K562 (cell line): ENCODE data around the gene MATN1. TPM values are rescaled to one million over a fixed set of nuclear protein-coding genes. Genes with fewer than 3 reads are reported as not detected.
A peak's percentile ranks its signal among the peaks of the same experiment; 100 is the strongest.

Source experiments
- ATAC-seq: fragments of 200-7000 bp; cut with Tn5 transposase; 3 replicates; pipeline ENCODE4 v1.9.1; 2020; ENCODE audit warnings: moderate library complexity
- BruUV-seq: library from RNA; stranded (reverse); fragments of 400-500 nt; replicated peaks from 2 replicates; lab custom pipeline; 2021; lab: Mats Ljungman, UMichigan
- CTCF ChIA-PET: fragments of 300-600 bp; formaldehyde crosslinking; extraction: SDS; loops from one replicate; lab custom pipeline; 2021; ENCODE audit warnings: low intra/inter-chr PET ratio; lab: Yijun Ruan, JAX
- POLR2A ChIA-PET: fragments of 300-600, 350-650 bp; sonication (Branson Sonifier 250); formaldehyde crosslinking; extraction: SDS; loops from one replicate; lab custom pipeline; 2021; ENCODE audit warnings: antibody characterized with exemption, inconsistent platforms; lab: Yijun Ruan, JAX
- DNase-seq, 4 experiments: peaks; one replicate each; pipeline versions ENCODE4 v3.0.0 to v3.0.0-alpha.2; 2011 to 2018; ENCODE audit warnings: low spot score in 3 of 4, mixed read lengths in 3 of 4; ENCODE audit errors: extremely low read depth in 1 of 4
- FAIRE-seq: peaks from 2 replicates; lab custom pipeline; 2011; peaks lifted over from hg19 to GRCh38; lab: Jason Lieb, UNC
- H2AFZ ChIP-seq: 2 replicates; pipeline ENCODE4 v1.6.0; 2011; ENCODE audit warnings: low read depth, low read length, control low read depth, inconsistent platforms
- H3K27ac ChIP-seq: fragments of 200-600 bp; 3 replicates; pipeline ENCODE4 v1.8.0; 2011; ENCODE audit warnings: low read depth, mild to moderate bottlenecking, control low read depth, inconsistent platforms, low read length, moderate library complexity, mixed read lengths; ENCODE audit errors: extremely low read depth
- H3K27me3 ChIP-seq, 2 experiments: fragments of 300-600 bp in 1 of 2; 2 replicates in 1 of 2; 3 replicates in 1 of 2; pipeline versions ENCODE4 v1.6.0 to v1.8.0; 2011; ENCODE audit warnings: inconsistent platforms in 2 of 2, low read length in 2 of 2, mild to moderate bottlenecking in 1 of 2, mixed read lengths in 1 of 2, moderate library complexity in 1 of 2; ENCODE audit not compliant: control insufficient read depth in 2 of 2, insufficient read depth in 2 of 2
- H3K36me3 ChIP-seq: fragments of 300-600 bp; 3 replicates; pipeline ENCODE4 v1.8.0; 2011; ENCODE audit warnings: mild to moderate bottlenecking, low read length, inconsistent platforms; ENCODE audit not compliant: control insufficient read depth, insufficient read depth
- H3K4me1 ChIP-seq, 2 experiments: fragments of 200-600 bp in 1 of 2; replicated peaks in 1 of 2; 2 replicates in 1 of 2; 3 replicates in 1 of 2; pipeline versions ENCODE4 v1.5.1 to v1.8.0; 2011; ENCODE audit warnings: inconsistent platforms in 2 of 2, low read length in 2 of 2, mild to moderate bottlenecking in 1 of 2, mixed read lengths in 1 of 2, moderate library complexity in 1 of 2; ENCODE audit not compliant: control insufficient read depth in 2 of 2, insufficient read depth in 2 of 2
- H3K4me2 ChIP-seq: 2 replicates; pipeline ENCODE4 v1.6.1; 2011; ENCODE audit warnings: low read length, control low read depth, inconsistent platforms, mixed read lengths; ENCODE audit not compliant: insufficient read depth
- H3K4me3 ChIP-seq: fragments of 200-600 bp; sonication (generic), shearing (Covaris generic); 2 replicates; pipeline ENCODE4 v1.5.1; 2016; ENCODE audit warnings: control low read depth, inconsistent platforms
- H3K79me2 ChIP-seq: fragments of 200-600 bp; 3 replicates; pipeline ENCODE4 v1.8.0; 2011; ENCODE audit warnings: low read length, inconsistent platforms; ENCODE audit not compliant: control insufficient read depth, insufficient read depth
- H3K9ac ChIP-seq, 2 experiments: 2 replicates each; pipeline versions ENCODE4 v1.6.0 to v1.6.1; 2011; ENCODE audit warnings: low read depth in 2 of 2, low read length in 2 of 2, control low read depth in 1 of 2, inconsistent platforms in 1 of 2, mild to moderate bottlenecking in 1 of 2, mixed read lengths in 1 of 2; ENCODE audit not compliant: insufficient read depth in 1 of 2
- H3K9me1 ChIP-seq: one replicate; pipeline ENCODE4 v1.6.0; 2011; ENCODE audit warnings: inconsistent platforms, mild to moderate bottlenecking, low read length, moderate library complexity; ENCODE audit not compliant: control insufficient read depth, insufficient read depth
- H3K9me3 ChIP-seq: replicated peaks from 2 replicates; pipeline ENCODE4 v1.5.1; 2011; ENCODE audit warnings: low read depth, low read length, inconsistent platforms; ENCODE audit not compliant: control insufficient read depth, insufficient read depth
- H4K20me1 ChIP-seq: replicated peaks from 2 replicates; pipeline ENCODE4 v1.6.1; 2011; ENCODE audit warnings: low read length, inconsistent platforms, mixed read lengths; ENCODE audit not compliant: control insufficient read depth, insufficient read depth
- ELF4 ChIP-seq: fragments of 450-650 bp; formaldehyde crosslinking; IDR thresholded peaks from 2 replicates; pipeline ENCODE4 v1.4.0; 2022; ENCODE audit warnings: missing genetic modification characterization
- OTX1 ChIP-seq: fragments of 450-650 bp; formaldehyde crosslinking; IDR thresholded peaks from 2 replicates; pipeline ENCODE4 v1.4.0; 2022; ENCODE audit warnings: mild to moderate bottlenecking
- SPI1 ChIP-seq: IDR thresholded peaks from 2 replicates; pipeline ENCODE4 v1.6.1; 2011; ENCODE audit warnings: low read depth, low read length, control low read depth, borderline replicate concordance
- WGBS: fragments of 100-300 bp; shearing (Covaris generic); methylation state at CpG from one replicate; pipeline ENCODE4 v1.1.6; 2016; ENCODE audit warnings: low coverage, mixed read lengths; ENCODE audit not compliant: insufficient coverage; ENCODE audit errors: missing lambda C conversion rate; 5-methylcytosine and 5-hydroxymethylcytosine counted together
- in situ Hi-C: fragments of 300-500 bp; cut with MboI; formaldehyde crosslinking; loops from 4 replicates; pipeline ENCODE4 v1.15.0; 2018; ENCODE audit warnings: inconsistent platforms, mixed read lengths
- intact Hi-C: fragments of 100-400 bp; cut with micrococcal nuclease; formaldehyde crosslinking; loops from 2 replicates; pipeline ENCODE4 v1.14.2; 2022
- polyA plus RNA-seq, 8 experiments: library from polyadenylated mRNA; depleted of rRNA in 4 of 8; stranded (reverse) in 5 of 8; unstranded in 3 of 8; fragments of >200 nt; fragmentation: Nextera tagmentation in 2 of 8; fragmentation: Illumina TruSeq in 1 of 8; extraction: Ambion mirVana in 2 of 8; extraction: Trizol in 1 of 8; gene quantifications; 2 replicates each; pipeline versions ENCODE4 v1.2.1 to v1.2.3, GENCODE V29; 2011 to 2014; ENCODE audit warnings: inconsistent platforms in 1 of 8, missing spikeins in 1 of 8
- total RNA-seq, 7 experiments: library from RNA; depleted of rRNA in 6 of 7; stranded (reverse); fragments of >200 nt in 6 of 7; fragmentation: Illumina TruSeq in 2 of 7; extraction: Trizol in 2 of 7; gene quantifications; 2 replicates each; pipeline versions ENCODE4 v1.2.1 to v1.2.3, GENCODE V29; 2011 to 2021; ENCODE audit warnings: low replicate concordance in 1 of 7
- TF ChIP-seq, protein P1 (sequence below): sonication (generic); formaldehyde crosslinking; IDR thresholded peaks from 2 replicates; pipeline ENCODE4 v1.8.0; 2023; ENCODE audit warnings: missing genetic modification reagents, mild to moderate bottlenecking, borderline replicate concordance
- TF ChIP-seq, protein P2 (sequence below): fragments of 450-650 bp; formaldehyde crosslinking; IDR thresholded peaks from 2 replicates; pipeline ENCODE4 v1.4.0; 2022; ENCODE audit warnings: missing genetic modification characterization
- TF ChIP-seq, protein P3 (sequence below): fragments of 450-650 bp; formaldehyde crosslinking; IDR thresholded peaks from 2 replicates; pipeline ENCODE4 v1.4.0; 2022; ENCODE audit warnings: missing genetic modification characterization
- TF ChIP-seq, protein P4 (sequence below): IDR thresholded peaks from 2 replicates; pipeline ENCODE4 v1.6.1; 2016; ENCODE audit warnings: missing genetic modification characterization, missing compliant biosample characterization
- TF ChIP-seq, protein P5 (sequence below): fragments of 450-650 bp; formaldehyde crosslinking; conservative IDR thresholded peaks from 2 replicates; pipeline ENCODE4 v1.4.0; 2022; ENCODE audit warnings: mild to moderate bottlenecking, missing genetic modification characterization

MATN1 gene
- total and polyA plus RNA-seq, 9 of the 15 experiments (the other 6 are each of a cell fraction or from before 2014, with no cell fraction given): 0.10 to 2.3 (median 1.2) TPM

DNA sequence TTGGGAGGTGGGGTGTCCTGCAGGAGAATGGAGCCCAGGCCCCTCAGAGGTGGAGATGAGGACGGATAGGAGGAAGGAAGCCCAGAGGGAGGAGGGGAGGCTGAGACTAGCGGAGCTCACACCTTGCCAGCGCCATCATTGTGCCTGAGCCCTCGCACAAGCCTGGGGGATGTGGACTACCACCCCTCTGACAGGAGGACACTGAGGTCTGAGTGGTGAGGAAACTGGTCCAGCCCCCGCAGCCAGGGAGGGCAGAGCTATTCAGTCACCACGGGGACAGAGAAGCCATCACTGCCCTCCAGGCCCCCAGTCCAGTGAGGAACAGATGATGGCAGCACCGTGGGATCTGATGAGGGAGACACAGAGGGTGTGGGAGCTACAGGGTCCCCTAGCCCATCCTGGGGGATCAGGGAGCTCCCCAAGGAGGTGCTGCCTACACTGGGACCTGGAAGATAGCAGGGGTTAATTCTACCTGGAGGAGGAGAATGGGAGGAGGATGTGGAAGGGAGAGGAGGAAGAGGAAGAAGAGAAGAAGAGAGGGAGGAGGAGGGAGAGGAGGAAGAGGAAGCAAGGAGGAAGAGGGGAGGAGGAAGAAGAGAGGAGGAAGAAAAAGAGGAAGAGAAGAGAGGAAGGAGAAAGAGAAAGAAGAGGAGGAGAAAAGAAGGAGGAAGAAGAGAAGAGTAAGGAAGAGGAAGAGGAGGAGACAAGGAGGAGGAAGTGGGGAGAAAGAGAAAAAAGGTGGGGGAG lies 31.0 kb downstream of the MATN1 start:
- BruUV-seq: no TSS peak
- no peak overlapping the region for H2AFZ ChIP-seq
- DNase-seq (no peak), ATAC-seq (no peak), FAIRE-seq (no peak)
- no peaks in the 10 kb centered on the region for H3K79me2 ChIP-seq
- intact Hi-C loops: no loop called here
- no peaks in the 10 kb centered on the region for H3K9me1 ChIP-seq
- WGBS: 2% methylated on average over 7 of the region's 7 CpGs
- no peak overlapping the region for H3K4me3 ChIP-seq
- H3K4me2 ChIP-seq: no peak overlapping the region
- H3K9me3 ChIP-seq: no peaks in the 10 kb centered on the region
- peaks cover 15 to 43% of the 10 kb centered on the region in 2 experiments; a peak in 3 of 5 replicates for H3K27me3 ChIP-seq
- H3K4me1 ChIP-seq: no peaks in the 10 kb centered on the region
- CTCF ChIA-PET: no interaction called here
- POLR2A ChIA-PET: interaction anchor here (0.6 to 0.9 kb wide), 3 partner anchors 16 to 405 kb away, joined by 3 read pairs; no protein-coding TSS in a partner anchor
- 0 out of 2 replicates have a peak, but pooled peaks cover 10% of the 10 kb centered on the region for H4K20me1 ChIP-seq
- H3K27ac ChIP-seq: no peak overlapping the region
- in situ Hi-C loops: no loop called here
- H3K9ac ChIP-seq: 0 out of 4 replicates have a peak overlapping the region, but pooled peaks of 1 of the 2 experiments have one; percentile 23
- H3K36me3 ChIP-seq: no peaks in the 10 kb centered on the region
- TF ChIP-seq, protein P1, sequence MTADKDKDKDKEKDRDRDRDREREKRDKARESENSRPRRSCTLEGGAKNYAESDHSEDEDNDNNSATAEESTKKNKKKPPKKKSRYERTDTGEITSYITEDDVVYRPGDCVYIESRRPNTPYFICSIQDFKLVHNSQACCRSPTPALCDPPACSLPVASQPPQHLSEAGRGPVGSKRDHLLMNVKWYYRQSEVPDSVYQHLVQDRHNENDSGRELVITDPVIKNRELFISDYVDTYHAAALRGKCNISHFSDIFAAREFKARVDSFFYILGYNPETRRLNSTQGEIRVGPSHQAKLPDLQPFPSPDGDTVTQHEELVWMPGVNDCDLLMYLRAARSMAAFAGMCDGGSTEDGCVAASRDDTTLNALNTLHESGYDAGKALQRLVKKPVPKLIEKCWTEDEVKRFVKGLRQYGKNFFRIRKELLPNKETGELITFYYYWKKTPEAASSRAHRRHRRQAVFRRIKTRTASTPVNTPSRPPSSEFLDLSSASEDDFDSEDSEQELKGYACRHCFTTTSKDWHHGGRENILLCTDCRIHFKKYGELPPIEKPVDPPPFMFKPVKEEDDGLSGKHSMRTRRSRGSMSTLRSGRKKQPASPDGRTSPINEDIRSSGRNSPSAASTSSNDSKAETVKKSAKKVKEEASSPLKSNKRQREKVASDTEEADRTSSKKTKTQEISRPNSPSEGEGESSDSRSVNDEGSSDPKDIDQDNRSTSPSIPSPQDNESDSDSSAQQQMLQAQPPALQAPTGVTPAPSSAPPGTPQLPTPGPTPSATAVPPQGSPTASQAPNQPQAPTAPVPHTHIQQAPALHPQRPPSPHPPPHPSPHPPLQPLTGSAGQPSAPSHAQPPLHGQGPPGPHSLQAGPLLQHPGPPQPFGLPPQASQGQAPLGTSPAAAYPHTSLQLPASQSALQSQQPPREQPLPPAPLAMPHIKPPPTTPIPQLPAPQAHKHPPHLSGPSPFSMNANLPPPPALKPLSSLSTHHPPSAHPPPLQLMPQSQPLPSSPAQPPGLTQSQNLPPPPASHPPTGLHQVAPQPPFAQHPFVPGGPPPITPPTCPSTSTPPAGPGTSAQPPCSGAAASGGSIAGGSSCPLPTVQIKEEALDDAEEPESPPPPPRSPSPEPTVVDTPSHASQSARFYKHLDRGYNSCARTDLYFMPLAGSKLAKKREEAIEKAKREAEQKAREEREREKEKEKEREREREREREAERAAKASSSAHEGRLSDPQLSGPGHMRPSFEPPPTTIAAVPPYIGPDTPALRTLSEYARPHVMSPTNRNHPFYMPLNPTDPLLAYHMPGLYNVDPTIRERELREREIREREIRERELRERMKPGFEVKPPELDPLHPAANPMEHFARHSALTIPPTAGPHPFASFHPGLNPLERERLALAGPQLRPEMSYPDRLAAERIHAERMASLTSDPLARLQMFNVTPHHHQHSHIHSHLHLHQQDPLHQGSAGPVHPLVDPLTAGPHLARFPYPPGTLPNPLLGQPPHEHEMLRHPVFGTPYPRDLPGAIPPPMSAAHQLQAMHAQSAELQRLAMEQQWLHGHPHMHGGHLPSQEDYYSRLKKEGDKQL: no peak
- TF ChIP-seq, protein P2, sequence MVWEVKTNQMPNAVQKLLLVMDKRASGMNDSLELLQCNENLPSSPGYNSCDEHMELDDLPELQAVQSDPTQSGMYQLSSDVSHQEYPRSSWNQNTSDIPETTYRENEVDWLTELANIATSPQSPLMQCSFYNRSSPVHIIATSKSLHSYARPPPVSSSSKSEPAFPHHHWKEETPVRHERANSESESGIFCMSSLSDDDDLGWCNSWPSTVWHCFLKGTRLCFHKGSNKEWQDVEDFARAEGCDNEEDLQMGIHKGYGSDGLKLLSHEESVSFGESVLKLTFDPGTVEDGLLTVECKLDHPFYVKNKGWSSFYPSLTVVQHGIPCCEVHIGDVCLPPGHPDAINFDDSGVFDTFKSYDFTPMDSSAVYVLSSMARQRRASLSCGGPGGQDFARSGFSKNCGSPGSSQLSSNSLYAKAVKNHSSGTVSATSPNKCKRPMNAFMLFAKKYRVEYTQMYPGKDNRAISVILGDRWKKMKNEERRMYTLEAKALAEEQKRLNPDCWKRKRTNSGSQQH: 0 out of 2 replicates have a peak, but pooled peaks have one; percentile 61
- TF ChIP-seq, protein P3, sequence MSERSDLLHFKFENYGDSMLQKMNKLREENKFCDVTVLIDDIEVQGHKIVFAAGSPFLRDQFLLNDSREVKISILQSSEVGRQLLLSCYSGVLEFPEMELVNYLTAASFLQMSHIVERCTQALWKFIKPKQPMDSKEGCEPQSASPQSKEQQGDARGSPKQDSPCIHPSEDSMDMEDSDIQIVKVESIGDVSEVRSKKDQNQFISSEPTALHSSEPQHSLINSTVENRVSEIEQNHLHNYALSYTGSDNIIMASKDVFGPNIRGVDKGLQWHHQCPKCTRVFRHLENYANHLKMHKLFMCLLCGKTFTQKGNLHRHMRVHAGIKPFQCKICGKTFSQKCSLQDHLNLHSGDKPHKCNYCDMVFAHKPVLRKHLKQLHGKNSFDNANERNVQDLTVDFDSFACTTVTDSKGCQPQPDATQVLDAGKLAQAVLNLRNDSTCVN (CRISPR knock-in tag): peak; percentile 86; the same call in 1 of the 2 replicates
- TF ChIP-seq ELF4 (CRISPR knock-in tag) (peak; percentile 68; the same call in 1 of the 2 replicates), OTX1 (CRISPR knock-in tag) (peak; percentile 83; the same call in 1 of the 2 replicates), SPI1 (0 out of 2 replicates have a peak, but pooled peaks have one; percentile 24)
- TF ChIP-seq, protein P4, sequence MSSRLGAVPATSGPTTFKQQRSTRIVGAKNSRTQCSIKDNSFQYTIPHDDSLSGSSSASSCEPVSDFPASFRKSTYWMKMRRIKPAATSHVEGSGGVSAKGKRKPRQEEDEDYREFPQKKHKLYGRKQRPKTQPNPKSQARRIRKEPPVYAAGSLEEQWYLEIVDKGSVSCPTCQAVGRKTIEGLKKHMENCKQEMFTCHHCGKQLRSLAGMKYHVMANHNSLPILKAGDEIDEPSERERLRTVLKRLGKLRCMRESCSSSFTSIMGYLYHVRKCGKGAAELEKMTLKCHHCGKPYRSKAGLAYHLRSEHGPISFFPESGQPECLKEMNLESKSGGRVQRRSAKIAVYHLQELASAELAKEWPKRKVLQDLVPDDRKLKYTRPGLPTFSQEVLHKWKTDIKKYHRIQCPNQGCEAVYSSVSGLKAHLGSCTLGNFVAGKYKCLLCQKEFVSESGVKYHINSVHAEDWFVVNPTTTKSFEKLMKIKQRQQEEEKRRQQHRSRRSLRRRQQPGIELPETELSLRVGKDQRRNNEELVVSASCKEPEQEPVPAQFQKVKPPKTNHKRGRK (tag): peak; percentile 81
- TF ChIP-seq, protein P5, sequence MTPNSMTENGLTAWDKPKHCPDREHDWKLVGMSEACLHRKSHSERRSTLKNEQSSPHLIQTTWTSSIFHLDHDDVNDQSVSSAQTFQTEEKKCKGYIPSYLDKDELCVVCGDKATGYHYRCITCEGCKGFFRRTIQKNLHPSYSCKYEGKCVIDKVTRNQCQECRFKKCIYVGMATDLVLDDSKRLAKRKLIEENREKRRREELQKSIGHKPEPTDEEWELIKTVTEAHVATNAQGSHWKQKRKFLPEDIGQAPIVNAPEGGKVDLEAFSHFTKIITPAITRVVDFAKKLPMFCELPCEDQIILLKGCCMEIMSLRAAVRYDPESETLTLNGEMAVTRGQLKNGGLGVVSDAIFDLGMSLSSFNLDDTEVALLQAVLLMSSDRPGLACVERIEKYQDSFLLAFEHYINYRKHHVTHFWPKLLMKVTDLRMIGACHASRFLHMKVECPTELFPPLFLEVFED: peak; percentile 67; the same call in 1 of the 2 replicates
